HG03280 (cell line): ENCODE measurements around the gene TCERG1L.

Source experiments
- ATAC-seq: cut with Tn5 transposase; IDR thresholded peaks from one replicate; pipeline ENCODE4 v1.9.1; 2021; ENCODE audit warnings: mild to moderate bottlenecking, moderate library complexity; ENCODE audit not compliant: unreplicated experiment

TCERG1L gene

DNA sequence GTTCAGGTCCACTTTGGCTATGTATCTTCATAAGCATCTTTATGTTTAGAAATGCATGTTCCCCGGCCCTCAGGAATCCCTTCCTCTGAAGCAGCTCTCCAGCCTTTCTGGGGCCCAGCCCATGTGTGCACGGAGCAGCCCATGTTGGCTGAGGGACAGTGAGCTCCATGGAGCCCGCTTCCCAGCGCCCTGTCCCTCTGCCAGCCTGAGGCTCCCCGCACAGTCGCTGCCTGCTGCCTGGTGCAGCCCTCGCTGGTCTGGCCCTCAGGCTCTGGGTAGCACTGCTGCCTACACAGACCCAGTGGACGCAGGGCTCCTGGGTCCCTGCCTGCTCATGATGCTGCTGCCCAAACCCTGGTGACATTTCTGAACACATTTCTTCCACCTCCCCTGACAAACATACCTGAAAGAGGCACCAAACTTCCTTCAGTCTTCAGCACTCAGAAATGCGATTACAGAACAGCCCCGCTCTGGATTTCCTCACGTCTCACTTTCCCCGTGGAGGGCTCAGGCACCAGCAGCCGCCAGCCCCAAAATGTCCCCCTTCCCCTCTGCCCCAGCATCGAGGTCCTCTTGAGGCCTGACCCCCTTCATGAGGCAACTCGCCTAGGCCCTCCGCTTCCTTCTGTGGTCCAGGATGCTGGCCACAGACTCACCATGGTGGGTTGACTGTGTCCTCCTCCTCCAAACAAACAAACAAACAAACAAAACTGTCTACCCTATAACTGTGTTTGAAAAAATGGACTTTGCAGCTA is 5.0 kb upstream of the TCERG1L start:
- ATAC-seq: no peak

DNA sequence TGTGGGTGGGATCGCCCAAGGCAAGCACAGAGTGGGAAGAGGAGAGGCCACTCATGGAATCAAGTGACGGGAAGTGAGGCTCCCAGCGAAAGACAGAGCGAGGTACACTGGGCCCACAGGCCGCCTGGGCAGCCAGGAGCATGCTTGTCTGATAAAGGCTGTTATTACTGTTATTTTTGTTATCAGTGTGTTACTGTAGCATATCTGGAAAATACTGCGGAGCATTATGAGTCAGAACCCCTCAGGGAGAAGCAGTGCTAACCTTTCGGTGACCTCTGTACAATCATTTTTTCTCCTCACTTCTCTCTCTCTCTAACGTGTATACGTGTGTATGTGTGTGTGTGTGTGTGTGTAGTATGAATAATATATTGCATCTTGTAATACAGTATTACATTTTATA is 3.8 kb upstream of the TCERG1L start:
- ATAC-seq: no peak

DNA sequence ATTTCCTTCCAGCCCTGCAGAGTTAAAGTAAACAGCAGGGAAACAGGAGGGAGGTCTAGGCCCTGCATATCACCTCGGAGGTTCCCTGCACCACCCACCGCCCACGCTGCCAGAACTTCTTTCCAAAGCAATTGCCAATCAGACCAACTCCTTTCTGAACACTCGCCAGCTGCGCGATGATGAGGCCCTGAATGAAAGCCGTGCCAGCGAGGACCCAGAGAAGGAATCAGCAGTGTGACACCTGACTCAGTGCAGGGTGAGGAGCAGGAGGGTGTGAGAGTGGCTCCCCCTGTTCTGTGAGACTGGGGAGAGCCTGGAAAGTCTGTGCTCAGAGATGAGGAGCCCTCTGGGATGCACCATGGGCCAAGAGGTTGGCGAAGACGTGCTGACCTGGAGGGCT is 3.3 kb upstream of the TCERG1L start:
- ATAC-seq: no peak

DNA sequence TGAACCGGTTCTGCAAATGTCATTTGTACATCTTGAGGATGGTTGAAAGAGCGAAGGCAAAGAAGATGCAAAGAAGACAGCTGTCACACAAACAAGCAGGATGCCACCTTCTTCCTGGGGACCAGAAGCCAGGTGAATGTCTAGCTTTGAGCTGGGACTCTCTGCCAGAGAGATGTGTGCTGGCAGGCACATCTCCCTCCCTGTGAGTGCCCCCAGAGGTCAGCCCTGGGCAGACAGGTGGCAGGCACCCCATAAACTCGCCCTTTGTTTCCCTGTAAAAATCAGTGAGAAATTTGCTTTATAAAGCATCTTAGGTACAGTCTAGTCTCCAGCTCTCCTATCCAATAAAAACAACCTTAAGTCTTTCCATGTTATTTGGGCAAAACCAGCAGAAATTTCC is 2.6 kb upstream of the TCERG1L start:
- no peak for ATAC-seq

DNA sequence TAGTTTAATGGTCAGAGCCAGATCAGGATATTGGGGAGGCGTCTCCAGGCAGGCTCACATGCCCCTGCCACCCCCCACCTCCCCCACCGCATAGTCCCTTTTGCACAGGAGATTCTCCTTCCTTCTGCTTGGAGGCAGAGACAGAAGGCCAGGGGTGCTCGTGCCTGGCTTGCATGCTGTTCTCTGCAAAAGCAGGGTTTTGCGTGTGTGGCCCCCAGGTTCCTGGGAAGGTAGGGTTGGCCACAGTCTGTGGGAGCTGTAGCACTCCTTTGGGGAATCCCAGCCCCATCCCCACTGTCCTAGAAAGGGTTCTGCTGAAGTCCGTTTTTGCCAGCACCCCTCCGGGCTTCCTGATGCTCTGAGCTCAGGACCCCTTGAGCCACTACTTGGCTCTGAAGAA is 1.9 kb upstream of the TCERG1L start:
- no peak for ATAC-seq

DNA sequence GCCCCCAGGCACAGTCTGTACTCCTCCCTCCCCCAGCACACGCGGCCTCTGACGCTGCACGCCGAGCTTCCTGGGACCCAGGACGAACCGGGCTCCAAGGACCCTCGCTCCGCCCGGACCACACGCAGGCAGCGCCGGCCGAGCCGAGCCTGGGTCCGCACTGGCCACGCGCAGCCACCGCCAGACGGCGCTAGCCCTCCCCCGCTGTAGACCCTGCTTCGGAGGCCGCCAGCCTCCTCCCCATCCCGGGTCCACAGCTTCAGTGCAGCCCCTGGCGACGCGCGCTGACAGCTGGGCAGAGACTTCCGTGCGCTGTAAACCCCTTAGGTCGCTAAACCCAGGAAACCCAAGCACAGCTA is 936 bp upstream of the TCERG1L start:
- no peak for ATAC-seq

DNA sequence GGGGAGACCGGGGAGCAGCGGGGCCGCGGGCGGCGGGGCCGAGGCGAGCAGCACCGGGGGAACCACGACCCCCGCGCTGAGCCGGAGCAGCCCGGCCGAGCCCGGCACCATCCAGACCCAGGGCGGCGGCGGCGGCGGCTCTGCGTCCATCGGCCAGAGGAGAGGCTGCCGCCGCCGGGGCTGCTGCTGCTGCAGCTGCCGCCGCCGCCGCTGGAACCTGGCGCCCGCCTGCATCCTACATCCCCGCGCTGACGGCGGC is 190 bp downstream of the TCERG1L start:
- ATAC-seq: no peak

DNA sequence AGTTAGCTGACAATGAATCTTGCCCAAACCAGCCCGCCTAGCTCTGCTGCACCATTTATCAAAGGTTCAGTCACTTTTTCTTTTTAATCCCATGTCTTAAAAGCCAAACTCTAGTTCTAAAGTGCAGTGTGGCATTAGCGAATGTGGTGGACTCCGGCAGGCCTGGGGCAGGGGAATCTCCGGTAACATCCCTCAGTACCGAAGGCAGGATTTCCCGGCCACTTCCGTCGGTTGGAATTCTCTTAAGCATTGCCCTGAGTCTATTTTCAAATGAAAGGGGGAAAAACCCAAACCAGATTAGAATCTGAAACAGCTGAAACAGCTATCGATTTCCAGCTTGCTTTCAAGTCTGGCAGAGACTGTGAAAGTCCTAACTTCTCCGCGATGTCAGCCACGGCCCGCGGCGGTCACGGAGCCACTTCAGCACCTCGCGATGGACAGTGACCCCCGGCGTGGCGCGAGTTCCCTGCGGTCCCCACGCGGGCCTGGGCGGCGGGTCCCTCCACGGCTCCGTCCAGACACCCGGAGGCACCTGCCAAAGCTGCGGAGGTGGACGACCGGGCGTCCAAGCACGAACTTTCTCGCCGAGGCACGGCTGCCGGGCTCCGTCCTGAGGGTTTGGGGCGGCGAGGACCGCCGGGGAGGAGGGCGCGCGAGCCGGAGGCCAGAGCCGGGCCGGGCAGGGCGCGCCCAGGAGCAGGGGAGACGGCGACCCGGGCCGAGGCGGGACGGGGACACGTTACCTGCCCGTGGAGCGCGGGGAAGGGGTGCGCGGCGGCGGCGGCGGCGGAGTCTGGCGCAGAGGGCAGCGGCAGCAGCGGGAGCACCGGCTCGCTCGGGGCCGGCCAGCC is 745 bp downstream of the TCERG1L start:
- no peak for ATAC-seq

DNA sequence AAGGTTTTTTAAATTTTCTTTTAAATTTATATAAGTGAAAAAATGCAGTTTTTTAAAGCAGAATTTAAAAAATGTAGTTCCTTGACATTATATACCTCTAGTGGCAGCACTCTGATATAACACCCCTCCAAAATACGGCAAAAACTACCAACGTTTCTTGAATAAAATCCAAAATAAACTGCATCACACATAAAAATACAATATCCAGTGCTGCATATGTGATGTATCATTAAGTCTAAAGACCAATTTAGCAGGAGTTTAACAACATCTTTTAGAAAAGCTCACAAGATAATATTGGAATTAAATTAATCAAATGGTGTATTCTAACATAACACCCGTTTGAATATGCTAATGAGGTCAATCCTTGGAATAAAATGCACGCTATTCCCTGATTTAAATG is 1.4 kb downstream of the TCERG1L start:
- ATAC-seq: no peak

DNA sequence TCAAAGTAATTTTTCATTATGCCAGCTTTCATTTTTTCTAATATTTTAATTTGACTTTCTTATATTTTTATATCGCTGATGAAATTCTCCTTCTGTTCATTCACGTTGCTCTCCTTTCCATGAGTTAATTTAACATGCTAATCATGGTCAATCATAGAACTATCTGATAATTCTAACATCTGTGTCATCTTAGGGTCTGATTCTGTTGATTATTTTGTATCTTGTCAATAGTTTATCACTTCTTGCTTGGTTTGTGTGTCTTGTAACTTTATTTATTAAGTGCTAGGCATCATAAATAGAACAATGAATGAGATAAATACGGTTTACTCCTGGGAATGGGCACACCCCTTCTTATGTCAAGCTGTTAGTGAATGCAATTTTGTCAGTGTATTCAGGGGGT is 11.0 kb downstream of the TCERG1L start:
- ATAC-seq: no peak

DNA sequence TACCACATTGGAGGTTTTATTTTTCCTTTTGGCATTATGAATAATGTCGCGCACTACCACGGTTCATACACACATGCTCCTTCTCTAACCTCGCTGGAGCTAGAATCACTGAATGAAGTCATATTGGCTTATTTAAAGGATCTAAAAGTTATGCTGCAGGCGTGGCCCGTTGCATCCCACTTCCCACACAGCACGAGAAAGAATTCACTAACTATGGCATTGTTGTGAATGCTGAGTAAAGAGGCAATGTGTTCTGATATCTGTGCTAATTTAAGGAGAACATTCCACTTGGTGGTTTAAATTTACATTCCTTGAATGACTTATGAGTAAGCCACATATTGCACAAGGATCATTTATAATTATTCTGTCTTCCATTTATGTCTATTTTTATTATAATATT is 20.7 kb downstream of the TCERG1L start:
- no peak for ATAC-seq

DNA sequence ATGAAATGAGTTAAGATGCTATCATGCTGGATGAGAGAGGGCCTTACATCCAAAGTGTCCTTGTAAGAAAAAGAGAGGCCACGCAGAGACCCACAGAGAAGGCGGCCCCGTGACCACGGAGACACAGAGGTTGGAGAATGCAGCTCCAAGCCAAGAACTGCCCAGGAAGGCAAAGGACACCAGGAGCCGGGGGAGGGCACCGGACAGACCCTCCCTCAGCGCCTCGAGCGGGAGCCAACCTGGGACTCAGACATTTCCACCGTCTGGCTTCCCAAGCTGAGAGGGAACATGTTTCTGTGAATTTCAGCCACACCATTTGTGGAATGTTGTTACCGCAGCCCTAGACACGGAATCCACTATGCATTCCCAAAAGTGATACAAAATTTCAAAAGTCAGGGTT is 22.9 kb downstream of the TCERG1L start:
- no peak for ATAC-seq

DNA sequence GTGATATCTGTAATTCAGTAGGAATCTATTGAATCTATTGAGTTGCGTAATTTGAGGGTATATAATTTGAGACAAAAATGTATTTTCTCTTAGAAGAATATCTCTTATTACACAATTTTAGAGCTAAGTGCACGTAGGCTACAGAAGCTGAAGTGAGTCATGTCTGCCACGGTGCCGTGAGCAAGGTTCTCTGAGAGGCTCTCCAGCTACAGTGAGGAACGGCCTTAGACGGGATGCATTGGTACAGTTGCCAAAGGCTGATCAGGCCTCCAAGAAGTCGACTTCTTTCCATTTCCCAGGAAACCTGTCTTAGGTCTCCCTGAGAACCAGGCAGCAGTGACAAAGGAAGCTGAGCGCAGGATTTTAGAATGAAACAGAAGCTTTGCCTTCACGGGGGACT is 28.6 kb downstream of the TCERG1L start:
- no peak for ATAC-seq

DNA sequence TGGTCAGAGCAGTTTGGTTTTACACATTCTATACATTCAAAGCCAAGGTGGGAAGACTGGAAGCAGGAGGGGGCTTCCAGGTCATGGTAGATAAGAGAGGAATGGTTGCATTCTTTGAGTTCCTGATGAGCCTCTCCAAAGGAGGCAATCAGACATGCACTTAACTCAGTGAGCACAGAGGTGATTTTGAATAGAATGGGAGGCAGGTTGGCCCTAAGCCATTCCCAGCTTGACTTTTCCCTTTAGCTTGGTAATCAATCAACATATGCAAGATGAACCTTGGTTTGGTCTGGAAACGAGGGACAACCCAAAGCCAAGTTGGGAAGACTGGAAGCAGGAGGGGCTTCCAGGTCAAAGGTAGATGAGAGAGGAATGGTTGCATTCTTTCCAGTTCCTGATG is 31.4 kb downstream of the TCERG1L start:
- ATAC-seq: no peak

DNA sequence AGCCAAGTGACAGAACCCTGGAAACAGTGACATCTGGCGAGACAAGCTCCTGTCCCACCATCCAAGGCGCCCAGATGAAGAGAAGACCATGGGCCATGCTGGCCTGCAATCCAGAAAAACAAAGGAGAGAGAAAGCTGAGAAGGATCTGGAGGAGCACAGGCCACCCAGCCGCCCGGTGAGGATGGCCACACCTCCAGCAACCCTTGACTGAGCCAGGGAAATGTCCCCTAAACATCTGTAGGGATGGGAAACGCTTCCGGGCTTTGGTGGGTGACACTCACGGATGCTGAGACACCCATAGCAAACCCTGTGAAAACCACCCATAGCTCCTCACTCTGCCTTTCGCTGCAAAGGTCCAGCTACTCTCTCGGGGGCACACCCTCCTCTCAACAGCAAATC is 32.0 kb downstream of the TCERG1L start:
- ATAC-seq: no peak

DNA sequence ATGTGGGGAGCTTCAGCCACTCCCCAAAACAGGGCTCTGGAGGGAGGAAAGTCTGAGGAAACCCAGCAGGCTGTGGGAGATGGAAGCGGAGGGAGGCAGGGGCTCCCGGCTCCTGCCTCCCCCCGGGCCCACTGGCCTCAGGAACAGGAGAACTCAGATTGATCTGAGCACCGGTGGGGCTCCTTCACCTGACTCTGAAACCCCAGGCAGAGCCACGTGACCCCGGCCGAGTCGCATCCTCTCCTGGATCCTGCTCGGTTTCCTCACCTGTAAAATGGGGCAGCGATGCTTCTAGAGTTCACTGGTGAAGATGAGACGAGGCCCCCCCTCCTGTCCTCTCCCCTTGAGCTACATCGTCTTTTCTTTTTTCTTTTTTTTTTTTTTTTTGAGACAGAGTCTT is 33.6 kb downstream of the TCERG1L start:
- ATAC-seq: no peak

DNA sequence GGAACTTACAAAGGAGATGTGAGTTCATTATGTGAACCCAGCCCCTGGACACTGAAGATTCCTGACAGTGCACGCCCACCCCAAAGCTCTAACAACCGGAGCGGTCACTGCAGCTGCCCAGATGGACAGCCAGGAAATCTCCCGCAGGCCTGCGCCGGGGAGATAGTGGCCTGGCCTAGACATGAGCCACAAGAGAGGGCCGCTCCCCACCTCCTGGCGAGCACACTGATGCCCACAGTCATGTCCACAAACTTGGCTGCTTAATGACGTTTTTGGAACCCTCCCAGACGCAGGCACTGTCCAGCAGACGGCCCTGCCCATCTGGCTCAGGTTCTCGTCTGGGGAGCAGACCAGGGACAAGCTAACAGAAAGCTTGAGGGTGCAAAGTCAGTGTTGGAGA is 34.2 kb downstream of the TCERG1L start:
- ATAC-seq: no peak

DNA sequence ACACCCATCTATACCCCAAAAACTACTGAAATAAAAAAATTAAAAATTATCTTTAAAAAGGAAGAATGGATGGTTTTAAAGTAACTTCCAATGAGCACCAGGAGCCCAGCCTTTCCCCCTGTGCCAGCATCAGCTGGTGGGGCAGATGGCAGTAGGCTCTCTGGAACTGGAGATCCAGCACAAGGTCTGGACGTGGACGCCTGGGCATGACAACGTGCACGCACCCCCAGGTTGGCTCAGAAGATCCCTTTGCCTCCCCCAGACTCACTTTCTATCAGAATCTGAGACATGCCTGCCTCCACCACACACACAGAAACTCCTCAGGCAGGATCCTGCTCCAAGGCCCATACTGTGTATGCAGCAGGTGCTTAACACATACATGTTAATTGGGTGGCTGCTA is 35.8 kb downstream of the TCERG1L start:
- ATAC-seq: no peak

DNA sequence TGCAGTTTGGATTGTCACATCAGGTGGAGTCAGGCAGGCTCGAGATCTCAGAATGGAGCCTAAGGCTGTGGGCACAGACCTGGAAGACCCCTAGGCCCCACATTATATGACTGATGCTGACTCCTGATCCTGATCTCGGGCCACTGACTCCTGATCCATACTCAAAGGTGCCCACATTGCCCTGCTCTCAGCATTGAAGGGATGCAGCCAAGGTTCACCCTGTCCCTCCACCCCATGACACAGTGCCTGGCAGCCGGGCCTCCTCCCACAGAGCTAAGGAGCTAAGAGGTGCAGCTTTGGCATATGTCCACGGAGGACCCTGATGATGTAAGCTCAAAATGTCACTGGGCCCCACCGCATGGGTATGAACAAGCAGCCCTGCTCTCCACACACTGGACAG is 36.6 kb downstream of the TCERG1L start:
- no peak for ATAC-seq

DNA sequence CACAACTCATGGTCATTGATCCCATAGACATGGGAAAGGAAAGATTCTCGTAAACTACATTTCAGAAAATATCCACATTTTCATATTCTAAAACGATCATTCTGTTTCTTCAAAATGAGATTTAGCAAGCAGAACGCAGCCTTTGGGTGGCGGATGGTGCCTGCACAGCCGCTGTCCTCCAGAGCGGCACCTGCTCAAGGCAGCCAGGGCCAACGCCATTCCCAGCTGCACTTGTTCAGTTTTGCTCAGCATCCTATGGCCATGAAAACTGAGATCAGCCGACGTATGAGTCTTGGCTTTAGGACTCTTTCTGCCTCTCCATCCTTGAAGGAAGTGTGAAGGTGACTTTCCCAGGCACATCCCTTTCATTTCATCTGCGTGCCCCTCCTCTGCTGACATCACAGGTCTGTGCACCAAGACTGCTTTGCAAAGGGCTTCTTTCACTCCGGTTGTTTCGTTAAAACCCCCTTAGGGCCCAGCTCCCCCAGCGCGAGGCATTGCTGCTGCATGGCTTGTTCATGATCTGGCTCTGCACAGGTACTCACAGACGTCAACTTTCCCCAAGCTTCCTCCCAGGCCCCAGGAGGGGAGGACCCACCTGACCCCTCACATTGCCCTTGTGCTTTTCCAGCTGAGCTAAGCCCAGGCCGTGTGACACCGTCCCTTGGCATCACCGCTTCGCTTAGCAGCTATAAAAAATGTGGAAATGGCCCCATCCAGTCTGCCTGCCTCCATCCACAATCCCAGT is 37.2 kb downstream of the TCERG1L start:
- no peak for ATAC-seq

DNA sequence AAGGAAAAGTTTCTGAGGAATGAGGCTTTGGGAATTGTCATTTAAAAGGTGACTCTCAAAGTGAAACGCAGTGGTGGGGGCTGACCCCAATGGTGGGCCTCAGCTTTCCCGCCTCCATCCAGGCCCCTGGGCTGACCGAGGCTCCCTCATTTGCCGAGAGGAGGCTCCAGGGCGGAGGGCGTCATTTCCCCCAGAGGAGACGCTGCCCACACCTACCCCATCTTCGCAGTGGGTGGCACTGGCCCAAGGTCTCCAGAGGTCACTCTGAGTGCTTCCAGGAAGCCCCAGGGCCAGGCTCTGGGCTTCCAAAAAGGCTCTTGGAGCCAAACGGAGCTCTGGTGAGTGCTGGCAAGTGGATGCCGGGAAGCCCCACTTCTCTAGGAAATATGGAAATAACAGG is 38.0 kb downstream of the TCERG1L start:
- no peak for ATAC-seq

DNA sequence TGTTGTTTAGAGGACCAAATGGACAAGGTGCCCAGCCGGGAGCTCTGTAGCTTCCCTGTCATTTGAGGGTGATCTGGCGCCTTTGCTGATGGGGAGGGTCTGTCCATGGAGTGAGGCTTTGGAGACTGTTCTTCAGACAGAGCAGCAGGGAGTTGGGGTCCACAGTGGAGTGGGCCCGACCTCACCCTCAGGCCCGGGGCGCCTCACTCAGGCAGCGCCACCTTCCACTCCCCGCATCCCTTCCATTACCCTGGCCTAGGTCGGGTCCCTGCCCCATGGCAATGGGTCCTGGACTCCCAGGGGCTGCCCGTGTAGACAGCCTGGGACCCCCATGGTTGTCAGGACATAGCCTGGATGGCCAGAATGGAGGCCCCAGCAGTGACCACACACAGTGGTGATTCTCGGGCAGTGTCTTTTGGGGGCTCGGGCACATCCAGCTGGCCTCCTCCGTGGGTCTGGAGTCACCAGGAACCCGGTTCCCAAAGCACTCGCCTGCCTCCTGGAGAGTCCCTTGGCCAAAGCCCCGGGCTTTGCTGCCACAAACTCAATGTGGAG is 38.5 kb downstream of the TCERG1L start:
- no peak for ATAC-seq
